ENCODE results near the gene RAD51D.

DNA sequence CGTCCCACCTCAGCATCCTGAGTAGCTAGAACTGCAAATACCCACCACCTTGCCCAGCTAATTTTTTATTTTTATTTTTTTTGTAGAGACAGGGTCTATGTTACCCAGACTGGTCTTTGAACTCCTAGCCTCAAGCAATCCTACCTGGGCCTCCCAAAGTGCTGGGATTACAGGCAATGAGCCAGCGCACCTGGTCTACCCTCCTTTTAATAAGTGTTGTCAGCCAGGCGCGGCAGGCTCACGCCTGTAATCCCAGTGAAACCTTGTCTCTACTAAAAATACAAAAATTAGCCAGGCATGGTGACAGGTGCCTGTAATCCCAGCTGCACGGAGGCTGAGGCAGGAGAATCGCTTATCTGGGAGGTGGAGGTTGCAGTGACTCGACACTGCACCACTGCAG lies 75.5 kb downstream of the RAD51D start:
- no peak for TF ChIP-seq POLR2A (IDR thresholded peaks at IDR 0.05)
- TF ChIP-seq, protein P1, sequence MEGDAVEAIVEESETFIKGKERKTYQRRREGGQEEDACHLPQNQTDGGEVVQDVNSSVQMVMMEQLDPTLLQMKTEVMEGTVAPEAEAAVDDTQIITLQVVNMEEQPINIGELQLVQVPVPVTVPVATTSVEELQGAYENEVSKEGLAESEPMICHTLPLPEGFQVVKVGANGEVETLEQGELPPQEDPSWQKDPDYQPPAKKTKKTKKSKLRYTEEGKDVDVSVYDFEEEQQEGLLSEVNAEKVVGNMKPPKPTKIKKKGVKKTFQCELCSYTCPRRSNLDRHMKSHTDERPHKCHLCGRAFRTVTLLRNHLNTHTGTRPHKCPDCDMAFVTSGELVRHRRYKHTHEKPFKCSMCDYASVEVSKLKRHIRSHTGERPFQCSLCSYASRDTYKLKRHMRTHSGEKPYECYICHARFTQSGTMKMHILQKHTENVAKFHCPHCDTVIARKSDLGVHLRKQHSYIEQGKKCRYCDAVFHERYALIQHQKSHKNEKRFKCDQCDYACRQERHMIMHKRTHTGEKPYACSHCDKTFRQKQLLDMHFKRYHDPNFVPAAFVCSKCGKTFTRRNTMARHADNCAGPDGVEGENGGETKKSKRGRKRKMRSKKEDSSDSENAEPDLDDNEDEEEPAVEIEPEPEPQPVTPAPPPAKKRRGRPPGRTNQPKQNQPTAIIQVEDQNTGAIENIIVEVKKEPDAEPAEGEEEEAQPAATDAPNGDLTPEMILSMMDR (IDR thresholded peaks at IDR 0.05) = no peak
